Measurements from ENCODE around the gene CLSTN2.

DNA sequence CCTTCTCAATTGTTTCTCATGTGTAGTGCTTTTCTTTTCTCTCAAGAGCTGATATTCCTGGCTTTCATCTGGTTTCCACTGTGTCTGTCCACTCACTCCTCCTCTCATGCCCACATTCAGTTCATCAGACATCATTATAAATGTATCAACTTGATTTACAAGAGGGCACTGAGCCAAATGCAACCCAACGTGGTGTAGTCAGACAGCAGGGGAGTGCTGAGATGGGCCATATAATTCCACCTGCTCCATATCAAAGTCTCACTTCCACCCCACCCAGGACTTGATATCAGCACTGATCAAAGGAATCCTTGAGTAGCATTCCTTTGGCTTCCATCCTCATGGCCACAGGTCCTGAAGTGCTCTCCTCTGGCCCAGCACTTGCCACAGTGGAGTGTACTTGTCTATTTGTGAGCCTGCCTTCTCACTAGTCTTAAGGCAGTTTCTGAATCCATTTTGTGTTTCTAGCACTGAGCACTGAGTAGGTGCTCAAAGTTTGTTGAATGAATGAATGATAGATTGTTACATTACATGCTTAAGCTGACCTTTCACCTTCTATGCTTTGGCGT is 252.8 kb downstream of the CLSTN2 start:
- no peak for TF ChIP-seq POLR2A (IDR thresholded peaks at IDR 0.05)
- TF ChIP-seq, protein P1, sequence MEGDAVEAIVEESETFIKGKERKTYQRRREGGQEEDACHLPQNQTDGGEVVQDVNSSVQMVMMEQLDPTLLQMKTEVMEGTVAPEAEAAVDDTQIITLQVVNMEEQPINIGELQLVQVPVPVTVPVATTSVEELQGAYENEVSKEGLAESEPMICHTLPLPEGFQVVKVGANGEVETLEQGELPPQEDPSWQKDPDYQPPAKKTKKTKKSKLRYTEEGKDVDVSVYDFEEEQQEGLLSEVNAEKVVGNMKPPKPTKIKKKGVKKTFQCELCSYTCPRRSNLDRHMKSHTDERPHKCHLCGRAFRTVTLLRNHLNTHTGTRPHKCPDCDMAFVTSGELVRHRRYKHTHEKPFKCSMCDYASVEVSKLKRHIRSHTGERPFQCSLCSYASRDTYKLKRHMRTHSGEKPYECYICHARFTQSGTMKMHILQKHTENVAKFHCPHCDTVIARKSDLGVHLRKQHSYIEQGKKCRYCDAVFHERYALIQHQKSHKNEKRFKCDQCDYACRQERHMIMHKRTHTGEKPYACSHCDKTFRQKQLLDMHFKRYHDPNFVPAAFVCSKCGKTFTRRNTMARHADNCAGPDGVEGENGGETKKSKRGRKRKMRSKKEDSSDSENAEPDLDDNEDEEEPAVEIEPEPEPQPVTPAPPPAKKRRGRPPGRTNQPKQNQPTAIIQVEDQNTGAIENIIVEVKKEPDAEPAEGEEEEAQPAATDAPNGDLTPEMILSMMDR (IDR thresholded peaks at IDR 0.05): no peak
- no peak for TF ChIP-seq POLR2AphosphoS5 (IDR thresholded peaks at IDR 0.05)

Data from prostate gland (tissue), 2 donors.